GM21576 (cell line): ENCODE data around the gene STX16.

Experiments
- ATAC-seq: cut with Tn5 transposase; IDR thresholded peaks from one replicate; pipeline ENCODE4 v1.9.1; 2021; ENCODE audit warnings: mild to moderate bottlenecking, moderate library complexity; ENCODE audit not compliant: unreplicated experiment

STX16 gene

DNA sequence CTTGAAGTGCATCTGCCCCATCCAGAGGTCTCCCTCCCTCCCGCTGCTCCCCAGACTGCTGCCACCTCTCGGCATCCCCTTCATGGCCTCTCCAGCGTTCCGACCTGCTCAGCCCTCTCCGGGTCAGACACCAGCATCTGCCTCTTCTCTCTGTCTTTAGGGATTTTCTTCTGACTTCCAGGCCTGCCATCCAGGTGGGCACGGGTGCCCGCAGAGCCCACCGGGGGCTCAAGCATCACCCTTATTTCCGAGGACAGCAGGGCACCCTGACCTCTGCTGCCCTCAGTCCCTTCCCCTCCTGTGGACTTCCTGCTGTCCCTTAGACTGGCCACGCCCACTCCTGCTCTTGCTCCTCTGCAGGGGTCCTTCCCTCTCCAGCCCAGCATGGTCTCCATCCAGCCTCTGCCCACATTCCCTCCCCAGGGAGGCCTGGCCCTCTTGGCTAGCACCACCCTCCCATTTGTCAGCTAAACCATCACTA, 44.9 kb downstream of the STX16 start:
- no peak for ATAC-seq

DNA sequence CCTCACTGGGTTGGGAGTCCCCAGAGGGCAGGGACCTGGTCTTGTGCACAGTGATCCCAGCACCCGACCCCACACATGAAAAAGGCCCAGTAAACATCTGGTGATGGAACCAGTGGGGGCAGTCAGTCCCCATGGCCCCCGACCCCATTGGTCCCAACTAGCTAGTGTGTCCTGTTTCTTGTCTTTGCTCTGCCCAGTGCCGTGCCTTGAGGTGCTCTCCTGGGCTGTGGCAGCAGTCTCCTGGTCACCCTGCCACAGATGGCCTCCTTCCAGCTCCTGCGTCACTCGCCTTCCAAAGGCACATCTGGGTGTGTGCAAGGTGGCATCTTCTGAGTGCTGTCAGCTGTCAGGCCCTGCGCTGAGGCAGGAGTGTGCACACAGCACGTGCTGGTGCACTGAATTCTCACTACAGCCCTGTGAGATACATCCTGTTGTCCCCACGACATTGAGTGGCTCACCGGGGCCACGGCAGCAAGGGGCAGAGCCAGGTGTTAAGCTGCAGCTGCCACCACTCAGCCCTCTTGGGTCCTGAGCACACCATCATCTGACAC, 45.4 kb downstream of the STX16 start:
- no peak for ATAC-seq

DNA sequence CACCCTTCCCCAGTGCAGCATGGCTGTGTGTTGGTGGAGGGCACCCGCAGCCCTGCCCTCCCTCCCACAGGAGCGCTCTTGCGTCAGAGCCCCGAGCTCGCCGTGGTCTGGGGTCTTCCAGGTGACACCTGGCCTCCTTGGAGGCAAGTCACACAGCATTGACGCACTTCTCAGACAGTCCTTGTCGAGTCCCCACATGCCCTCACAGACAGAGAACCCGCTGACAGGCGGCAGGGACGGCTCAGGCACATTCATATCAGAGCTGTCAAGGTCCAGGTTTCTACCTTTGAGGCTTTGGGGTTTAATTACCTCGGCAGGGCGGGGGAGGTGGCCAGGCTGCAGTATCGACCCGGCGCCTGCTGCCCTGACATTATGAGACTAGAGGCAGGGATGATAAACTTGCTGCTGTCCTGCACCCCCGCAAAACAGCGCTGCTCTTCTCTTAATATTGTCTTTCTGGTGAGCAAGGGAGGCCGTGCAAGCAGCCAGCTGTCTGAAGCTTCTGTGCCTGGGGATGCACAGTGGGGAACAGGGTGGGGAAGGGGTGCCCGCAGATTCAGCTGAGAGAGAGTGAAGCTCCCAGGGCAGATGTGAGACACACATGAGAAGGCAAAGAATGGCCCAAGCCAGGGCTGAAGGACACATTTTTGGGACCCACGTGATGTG, 46.3 kb downstream of the STX16 start:
- no peak for ATAC-seq

DNA sequence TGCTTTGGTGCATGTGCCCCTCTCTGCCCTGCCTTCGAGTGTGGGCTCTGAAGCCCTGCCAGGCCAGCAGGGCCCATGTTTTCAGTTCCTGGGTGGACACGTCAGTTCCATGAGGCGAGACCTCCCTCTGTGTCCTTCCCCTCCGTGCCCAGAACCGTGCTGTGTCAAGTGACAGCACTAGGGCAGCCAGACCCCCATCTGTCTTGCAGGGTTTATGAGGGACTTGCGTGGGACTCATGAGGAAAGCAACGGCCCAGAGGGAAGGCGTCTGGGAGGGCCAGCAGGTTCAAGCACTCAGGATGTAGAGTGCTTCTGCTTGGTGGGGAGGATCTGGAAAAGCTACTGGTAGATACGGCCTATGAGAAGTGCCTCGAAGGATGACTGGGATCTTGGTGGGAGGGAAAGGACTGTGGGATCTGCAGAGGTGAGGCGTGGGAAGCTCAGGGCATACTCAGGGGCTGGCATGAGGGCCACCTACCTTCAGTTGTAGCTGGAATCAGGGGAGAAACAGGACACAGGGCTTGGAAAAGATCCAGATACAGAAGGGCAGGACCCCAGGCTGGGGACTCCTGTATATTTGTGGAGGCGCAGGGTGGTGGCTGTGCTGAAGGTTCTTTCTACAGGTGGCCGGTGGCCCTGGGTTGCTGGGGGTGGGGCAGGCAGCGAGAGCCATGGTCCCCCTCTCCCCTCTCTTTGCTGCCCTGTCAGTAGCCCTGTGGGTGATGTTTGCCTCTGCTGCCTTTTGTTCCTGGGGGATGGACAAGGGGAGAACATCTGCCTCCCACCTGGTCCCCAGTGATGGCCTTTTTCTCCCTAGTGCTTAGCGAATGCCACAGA, 47.0 kb downstream of the STX16 start:
- ATAC-seq, result no peak

DNA sequence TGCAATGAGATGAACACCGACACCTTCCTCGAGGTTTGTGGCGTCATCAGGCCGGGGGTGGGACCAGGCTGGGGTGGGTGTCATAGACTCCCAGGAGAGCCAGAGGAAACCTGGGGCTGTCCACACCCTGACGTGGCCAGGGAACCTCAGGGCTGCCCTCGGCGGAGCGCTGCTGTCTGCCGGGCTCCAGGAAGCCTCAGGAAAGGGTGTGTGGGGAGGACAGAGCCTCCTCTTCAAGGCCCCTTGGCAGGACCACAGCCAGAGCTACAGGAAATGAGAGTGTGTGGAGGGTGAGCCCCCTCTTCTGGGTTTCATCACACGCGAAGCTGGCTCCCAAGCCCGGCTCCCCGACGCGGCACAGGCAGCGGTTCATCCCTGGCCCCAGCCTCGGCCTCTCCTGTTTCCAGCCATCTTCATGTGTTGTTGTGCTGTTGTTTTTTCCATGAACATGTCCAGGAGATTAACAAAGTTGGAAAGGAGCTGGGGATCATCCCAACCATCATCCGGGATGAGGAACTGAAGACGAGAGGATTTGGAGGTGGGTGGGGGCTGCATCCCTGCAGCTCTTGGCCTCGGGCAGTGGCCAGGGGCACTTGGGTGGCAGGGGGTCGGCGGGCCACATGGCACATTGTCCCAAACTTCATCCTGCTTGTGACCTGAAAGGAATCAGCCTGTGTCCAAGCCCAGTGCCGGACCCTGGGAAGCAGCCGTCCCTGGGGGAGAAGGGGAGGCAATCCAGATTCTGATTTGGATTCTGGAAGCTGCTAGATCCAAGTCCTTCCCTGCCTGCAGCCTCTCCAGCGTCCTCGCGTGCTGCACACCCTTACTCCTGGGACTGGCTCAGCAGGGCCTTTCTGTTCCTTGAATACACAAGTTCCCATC, 47.9 kb downstream of the STX16 start:
- ATAC-seq, result no peak

DNA sequence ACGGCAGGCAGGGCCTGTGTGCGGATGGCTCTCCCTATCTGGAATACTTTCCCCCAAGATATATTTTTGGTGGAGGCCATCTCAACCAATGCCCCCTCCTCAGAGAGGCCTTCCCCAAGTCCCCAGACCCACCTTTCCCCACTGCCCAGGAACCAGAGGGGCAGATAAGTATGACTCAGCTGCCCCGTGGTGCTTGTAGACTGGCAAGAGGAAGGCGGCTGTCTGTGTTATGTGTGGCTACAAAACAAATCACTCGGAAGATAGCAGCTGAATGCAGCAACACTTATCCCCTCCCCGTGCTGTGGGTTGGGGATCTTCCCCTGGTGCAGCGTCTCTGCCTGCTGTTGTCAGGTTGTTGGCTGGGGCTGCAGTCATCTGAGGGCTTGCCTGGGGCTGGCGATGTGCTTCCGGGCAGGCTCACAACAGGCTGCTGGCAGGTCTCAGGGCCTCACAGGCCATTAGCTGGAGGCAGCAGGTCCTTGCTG, 48.6 kb downstream of the STX16 start:
- no peak for ATAC-seq

DNA sequence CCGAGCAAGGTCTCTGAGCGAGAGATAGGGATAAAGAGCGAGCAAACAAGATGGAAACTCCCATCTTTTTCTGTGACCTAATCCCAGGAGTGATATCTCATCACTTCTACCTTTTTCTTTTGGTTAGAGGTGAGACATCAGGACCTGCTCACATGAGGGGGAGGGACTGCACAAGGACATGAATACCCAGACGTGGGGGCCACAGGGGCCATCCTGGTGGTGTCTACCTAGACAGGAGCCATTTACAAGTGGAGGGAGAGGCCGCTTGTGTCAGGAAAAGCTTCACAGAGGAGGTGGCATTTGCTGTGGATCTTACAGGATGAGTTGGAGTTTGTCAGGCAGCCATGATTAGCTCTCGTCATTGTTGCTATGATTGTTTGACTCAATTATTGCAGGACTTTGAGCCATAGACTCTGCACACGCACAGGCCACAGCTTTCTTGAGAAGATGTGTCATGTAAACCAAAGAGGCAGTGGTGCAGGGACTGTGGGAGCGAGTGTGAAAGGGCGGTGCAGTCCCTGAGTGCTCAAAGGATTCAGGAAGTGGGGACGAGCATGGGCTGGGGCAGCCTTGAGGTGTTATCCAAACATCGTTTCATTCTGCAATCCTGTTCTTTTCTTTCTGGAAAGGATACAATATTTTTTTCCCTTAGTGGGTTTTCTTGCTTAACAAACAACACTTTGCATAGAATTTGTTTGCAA, 49.2 kb downstream of the STX16 start:
- ATAC-seq, result no peak

DNA sequence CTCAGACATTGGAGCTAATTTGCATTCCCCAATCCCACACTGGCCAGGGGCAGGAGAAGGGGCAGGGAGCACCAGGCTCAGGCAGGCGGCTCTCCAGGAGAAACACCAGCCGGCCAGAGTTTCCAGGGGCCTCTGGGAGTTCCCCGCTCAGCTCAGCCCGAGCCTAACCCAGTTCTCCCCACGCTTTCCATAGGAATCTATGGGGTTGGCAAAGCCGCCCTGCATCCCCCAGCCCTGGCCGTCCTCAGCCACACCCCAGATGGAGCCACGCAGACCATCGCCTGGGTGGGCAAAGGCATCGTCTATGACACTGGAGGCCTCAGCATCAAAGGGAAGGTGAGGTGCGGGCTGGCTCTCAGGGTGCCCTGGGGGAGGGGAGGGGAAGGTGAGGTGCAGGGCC, 49.7 kb downstream of the STX16 start:
- ATAC-seq, result no peak

DNA sequence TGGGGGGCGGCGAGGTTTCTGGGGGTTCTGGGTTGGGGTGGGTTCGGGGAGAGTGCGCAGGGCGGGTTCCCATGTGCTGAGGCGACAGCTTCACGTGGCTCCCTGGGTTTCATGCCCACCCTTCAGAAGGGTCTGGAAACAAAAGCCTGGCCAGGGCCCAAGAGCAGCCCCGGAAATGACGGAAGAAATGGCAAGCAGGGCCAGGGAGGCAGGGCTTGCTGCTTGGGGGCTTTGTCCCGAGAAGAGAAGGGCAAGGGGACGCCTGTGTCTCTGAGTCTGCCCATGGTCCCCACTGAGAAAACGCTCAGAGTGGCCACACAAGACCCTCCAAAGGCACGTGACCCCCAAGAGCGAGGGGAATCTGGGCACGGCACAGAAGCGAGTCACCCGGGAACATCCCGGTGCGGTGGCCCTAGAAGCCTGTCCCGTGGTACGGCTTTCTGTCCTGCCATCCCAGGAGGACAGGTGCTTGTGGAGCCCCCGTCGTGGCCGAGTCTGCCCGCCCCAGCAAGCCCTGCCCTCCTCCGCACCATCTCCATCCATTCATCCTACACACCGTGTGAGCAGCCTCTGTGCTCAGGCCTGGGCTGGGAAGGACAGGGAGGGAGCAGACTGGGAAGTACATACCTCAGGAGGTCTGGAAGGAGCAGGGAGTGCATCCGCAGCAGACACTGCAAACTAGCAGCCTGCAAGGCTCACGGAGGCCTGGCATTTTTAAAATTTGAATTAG, 50.5 kb downstream of the STX16 start:
- ATAC-seq, result no peak

DNA sequence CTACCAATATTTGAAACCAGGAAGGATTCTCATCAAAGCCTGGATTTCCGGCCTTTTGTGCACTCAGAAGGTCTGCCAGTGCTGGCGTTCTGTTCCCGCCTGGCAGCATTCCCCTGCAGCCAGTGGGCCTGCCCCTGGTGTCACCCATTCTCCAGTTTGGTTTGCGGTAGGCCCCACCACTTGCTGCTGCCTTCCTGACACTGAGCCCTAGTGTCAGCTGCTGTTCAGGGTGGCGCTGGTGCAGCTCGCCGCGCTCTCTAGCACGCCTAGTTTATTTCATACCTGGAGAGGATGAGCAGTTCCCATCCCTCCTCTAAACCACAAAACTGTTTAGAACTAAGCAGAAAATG, 51.1 kb downstream of the STX16 start:
- ATAC-seq, result no peak

DNA sequence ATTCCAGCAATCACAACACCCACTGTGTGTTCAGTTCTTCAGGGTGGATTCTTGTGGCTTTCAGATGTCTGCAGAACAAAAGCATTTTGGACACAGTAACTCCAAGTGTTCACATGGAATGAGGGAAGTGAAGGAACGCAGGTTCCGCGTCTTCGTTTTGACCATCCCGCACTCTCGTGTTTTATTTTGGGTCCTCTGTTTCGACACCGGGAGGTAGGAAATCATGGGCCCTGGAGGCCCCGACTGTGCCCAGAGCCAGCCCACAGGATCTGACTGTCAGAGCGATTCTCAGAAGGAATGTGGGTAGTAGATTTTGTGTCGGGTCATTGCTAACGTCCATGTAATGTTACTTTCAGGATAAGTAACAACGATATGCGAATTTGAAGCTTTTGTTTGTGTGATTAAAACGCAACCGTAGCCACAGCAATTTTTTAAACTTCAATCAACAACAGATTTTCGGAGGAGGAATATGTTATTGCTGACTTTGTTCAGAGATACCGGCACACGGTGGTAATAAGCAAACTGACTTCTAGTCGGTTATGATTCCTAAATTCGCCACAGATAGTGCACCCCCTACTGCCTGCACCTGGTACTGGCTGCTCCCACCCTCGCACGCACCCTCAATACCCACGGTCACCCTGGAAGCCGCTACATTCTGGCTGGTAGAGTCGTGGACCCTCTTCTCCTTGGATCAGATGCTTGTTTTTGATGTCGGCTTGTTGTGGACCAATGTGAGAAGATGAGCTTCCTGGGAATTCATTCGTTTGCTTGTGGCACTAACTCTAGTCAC, 52.0 kb downstream of the STX16 start:
- ATAC-seq, result no peak

DNA sequence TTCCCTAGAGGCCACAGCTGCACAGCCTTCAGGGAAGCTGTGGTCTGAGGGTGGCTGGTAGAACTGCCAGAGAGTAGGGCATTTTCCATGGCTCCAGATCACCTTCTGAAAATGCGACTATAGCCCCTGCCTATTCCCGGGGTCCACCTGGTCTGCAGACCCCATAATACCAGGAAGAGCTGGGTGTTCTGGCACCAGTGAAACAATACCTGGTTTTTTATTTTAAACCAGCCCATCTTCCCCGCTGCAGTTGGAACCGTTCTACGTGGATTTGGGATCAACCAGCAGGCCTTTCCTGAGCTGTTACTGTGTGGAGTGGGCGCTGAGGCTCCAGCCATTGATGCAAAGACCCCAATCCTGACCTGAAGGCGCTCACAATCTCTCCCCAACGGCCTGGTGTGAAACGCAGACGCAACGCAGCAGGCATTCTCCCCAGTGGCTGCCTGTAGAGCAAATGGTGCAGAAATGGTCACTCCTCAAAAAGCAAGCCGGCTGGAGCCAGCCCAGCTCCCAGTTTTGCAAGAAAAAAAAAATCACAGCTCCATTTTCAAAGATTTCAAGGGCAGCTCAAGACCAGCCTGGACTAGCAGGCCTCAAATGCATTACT, 52.8 kb downstream of the STX16 start:
- ATAC-seq, result no peak

DNA sequence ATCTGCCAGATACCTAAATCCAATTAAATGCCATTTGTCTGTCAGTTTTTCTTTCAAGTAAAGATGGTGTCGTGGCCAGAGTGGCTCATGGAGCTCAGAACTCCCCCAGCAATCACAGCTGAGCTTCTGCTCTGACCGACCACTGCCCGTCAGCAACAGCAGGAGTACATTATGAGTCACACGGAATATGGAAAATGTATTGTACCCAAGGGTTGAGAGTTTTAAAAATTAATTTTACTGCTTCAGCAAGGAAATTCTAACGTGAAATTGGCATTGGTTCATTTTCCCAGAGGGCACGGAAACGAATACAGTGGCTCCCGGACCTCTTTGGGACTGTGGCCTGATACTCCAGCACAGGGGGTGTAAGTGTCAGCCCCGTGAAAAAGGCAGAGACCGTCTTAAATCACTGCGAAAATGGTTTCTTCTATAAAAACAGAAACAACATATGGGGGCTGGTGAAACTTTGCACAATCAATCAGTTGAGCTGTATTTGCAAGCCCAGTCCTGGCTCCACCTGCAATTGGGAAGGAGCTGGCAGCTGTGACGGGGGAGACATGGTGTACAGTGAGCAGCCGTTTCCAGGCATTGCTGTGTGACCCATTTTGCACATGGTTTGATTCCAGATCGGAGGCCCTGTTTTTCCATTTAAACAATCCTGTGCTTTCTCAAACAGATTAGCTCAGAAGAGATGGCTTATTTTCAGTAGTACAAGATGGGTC, 54.3 kb downstream of the STX16 start:
- ATAC-seq, result no peak

DNA sequence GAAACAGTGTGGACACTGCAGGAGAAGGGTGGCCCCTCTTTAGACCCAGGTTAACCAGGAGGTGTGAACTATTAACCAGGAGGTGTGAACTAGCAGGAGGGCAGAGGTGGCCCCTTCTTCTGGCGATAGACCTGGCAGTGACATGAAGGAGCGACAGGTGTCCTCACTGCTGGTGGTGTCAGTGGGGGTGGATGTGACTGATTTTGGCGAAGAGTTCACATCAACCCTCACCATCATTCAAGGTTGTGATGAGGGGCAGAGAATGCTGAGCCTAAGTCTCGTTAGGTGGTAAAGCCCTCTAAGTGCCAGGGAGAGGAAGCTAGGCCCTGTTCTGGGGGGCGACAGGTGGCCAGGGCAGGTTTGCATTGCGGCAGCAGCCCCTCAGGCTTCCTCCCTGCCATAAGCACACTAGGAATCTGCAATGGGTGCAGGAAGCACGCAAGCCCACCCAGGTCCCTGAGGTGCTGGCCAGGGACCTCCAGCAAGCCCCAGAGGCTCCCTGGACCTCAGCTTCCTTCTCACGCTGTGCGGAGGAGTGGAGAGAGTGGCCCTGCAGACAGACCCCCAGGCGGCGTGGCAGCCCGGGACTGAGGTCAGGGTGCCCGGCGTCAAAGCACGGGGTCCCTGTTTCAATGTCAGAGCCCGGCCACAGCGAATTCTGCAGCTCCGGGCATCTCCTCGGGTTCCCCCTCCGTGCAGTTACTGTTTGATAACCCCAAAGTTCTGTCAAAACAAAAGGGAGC, 55.2 kb downstream of the STX16 start:
- ATAC-seq, result no peak

DNA sequence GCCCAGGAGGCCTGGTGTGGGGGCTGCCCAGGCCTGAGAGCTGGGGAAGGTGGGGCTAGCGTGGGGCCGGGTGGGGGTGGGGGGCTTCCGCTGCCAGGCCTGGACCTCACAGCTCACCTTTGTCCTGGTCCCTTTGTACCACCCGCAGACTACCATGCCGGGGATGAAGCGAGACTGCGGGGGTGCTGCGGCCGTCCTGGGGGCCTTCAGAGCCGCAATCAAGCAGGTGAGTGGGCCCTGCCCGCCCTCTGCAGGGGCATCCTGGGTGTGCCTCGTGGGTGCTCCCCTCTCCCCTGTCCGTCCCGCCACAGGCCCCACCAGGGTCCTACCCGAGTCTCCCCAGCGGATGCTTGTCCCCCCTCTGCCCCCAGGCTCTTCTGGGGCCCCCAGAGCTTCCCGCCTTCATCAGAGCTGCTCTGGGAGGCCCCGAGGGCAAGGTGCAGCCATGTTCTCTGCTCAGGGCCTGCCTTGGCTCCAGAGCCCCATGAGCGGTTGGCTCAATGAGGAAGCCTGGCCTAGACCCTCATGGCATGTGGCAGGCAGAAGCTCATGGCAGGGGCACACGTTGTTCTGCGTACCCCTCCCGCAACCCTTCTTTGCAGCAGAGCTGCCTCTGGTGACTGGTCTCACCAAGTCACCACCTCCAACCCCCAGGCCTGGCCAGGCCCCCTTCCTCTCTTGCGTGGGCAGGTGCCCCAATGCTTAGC, 56.0 kb downstream of the STX16 start:
- ATAC-seq, result no peak

DNA sequence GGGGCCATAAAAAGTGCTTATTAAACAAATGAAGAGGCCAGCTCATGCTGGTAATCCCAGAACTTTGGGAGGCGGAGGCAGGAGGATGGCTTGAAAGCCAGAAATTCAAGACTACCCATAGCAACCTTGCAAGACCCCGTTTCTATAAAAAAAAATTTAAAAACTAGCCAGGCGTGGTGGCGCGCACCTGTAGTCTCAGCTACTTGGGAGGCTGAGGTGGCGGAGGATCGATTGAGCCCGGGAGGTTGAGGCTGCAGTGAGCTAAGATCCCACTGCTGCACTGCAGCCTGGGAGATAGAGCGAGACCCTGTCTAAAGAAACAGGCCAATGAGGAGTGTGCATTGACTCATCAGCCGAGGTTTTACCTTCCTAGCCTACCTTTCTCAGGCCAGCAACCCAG, 56.7 kb downstream of the STX16 start:
- no peak for ATAC-seq
